Measurements from ENCODE around the gene MORC2. TPM values are rescaled to one million over a fixed set of nuclear protein-coding genes. Genes with fewer than 3 reads are reported as not detected.

MORC2 gene
- total RNA-seq, 1 experiment from 2014 or later, result 25.4 TPM

DNA sequence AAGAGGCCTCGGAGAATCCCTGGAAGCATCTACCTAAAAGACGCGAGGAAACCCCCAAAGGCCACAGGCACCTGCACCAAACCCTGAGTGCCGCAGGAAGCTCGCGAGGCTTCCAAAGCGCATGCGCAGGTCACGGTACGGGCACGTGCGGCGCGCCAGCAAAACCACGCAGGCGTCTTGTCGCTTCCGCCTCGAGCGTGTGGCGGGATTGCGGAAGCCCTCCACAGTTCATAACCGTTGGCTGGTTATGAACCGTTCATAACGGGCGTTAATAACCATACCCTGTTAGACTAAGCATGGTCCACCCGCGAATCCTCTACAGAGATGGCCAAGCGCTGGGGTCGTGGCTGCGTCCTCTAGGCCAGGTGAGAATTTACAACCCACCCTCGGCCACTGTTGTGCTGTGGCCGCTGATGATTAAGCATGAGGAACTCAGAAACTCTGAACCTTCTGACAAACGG, 46.4 kb downstream of the MORC2 start:
- Histone ChIP-seq H3K4me2 (ENCODE audit: low read length) (no peak overlapping the region), H3K4me3 (replicated peaks in 1 of 2; ENCODE audit: low read depth in 1 of 2, low read length in 2 of 2) (no peak overlapping the region), H2AFZ (ENCODE audit: low read depth, low read length, poor library complexity, severe bottlenecking) (no peak overlapping the region), H3K79me2 (ENCODE audit: insufficient read depth, low read length) (no peaks in the 10 kb centered on the region), H3K9me3 (ENCODE audit: control insufficient read depth in 1 of 2, insufficient read depth in 1 of 2, low read depth in 1 of 2, low read length in 2 of 2) (no peaks in the 10 kb centered on the region), H3K9ac (ENCODE audit: low read length) (no peak overlapping the region), H4K20me1 (ENCODE audit: insufficient read depth) (no peaks in the 10 kb centered on the region), H3K36me3 (ENCODE audit: control insufficient read depth in 1 of 2, insufficient read depth in 2 of 2, low read length in 2 of 2) (peaks cover 0 to 2% of the 10 kb centered on the region in 2 experiments; a peak in 3 of 4 replicates), H3K27me3 (ENCODE audit: insufficient read depth, low read length) (no peaks in the 10 kb centered on the region), H3K27ac (ENCODE audit: low read depth, low read length) (no peak overlapping the region), H3K9me2 (ENCODE audit: insufficient read depth) (no peaks in the 10 kb centered on the region), H3K4me1 (ENCODE audit: control insufficient read depth in 1 of 2, insufficient read depth in 2 of 2, low read length in 2 of 2) (no peaks in the 10 kb centered on the region)
- RAD21 ChIA-PET (ENCODE audit: low non-redundant PET in 1 of 2, low total read pairs in 2 of 2, uncharacterized antibody in 2 of 2, unreplicated experiment in 2 of 2), result no interaction called here
- TF ChIP-seq, protein P1, sequence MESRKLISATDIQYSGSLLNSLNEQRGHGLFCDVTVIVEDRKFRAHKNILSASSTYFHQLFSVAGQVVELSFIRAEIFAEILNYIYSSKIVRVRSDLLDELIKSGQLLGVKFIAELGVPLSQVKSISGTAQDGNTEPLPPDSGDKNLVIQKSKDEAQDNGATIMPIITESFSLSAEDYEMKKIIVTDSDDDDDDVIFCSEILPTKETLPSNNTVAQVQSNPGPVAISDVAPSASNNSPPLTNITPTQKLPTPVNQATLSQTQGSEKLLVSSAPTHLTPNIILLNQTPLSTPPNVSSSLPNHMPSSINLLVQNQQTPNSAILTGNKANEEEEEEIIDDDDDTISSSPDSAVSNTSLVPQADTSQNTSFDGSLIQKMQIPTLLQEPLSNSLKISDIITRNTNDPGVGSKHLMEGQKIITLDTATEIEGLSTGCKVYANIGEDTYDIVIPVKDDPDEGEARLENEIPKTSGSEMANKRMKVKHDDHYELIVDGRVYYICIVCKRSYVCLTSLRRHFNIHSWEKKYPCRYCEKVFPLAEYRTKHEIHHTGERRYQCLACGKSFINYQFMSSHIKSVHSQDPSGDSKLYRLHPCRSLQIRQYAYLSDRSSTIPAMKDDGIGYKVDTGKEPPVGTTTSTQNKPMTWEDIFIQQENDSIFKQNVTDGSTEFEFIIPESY (IDR thresholded peaks at IDR 0.05; ENCODE audit: extremely low read depth, insufficient replicate concordance, low read length), result no peak
- TF ChIP-seq POLR2AphosphoS5 (IDR thresholded peaks at IDR 0.05; ENCODE audit: low read depth, low read length), result no peak
- TF ChIP-seq RAD21 (IDR thresholded peaks at IDR 0.05; ENCODE audit: low read depth), result no peak
- TF ChIP-seq, protein P2, sequence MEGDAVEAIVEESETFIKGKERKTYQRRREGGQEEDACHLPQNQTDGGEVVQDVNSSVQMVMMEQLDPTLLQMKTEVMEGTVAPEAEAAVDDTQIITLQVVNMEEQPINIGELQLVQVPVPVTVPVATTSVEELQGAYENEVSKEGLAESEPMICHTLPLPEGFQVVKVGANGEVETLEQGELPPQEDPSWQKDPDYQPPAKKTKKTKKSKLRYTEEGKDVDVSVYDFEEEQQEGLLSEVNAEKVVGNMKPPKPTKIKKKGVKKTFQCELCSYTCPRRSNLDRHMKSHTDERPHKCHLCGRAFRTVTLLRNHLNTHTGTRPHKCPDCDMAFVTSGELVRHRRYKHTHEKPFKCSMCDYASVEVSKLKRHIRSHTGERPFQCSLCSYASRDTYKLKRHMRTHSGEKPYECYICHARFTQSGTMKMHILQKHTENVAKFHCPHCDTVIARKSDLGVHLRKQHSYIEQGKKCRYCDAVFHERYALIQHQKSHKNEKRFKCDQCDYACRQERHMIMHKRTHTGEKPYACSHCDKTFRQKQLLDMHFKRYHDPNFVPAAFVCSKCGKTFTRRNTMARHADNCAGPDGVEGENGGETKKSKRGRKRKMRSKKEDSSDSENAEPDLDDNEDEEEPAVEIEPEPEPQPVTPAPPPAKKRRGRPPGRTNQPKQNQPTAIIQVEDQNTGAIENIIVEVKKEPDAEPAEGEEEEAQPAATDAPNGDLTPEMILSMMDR (IDR thresholded peaks at IDR 0.05 in 2 of 3, conservative IDR thresholded peaks at IDR 0.05 in 1 of 3; ENCODE audit: borderline replicate concordance in 1 of 3, insufficient read depth in 1 of 3, low read depth in 2 of 3, low read length in 2 of 3), result no peak
- no peak for TF ChIP-seq EZH2phosphoT487 (IDR thresholded peaks at IDR 0.05; ENCODE audit: borderline replicate concordance)
- TF ChIP-seq CEBPB (IDR thresholded peaks at IDR 0.05; ENCODE audit: low read depth), result no peak
- no peak for TF ChIP-seq SP1 (IDR thresholded peaks at IDR 0.05; ENCODE audit: low read depth)
- no peak for TF ChIP-seq FOSL1 (IDR thresholded peaks at IDR 0.05; ENCODE audit: low read depth)
- ATAC-seq (no peak), DNase-seq (ENCODE audit: low read depth, low spot score) (no peak)
- CTCF ChIA-PET, result no interaction called here
- POLR2A ChIA-PET, result no interaction called here
- intact Hi-C loops (cut with micrococcal nuclease), result loop anchor here (10.0 kb wide), 1 partner anchor 287 kb away; the partner anchor contains the start of gene SLC35E4
- no TSS peak for BruUV-seq (replicated peaks)
